B cell (primary cell): Measurements from ENCODE around the gene WDR75.

Experiments used
- EZH2 ChIP-seq: IDR thresholded peaks from 2 replicates; pipeline ENCODE4 v1.6.1; 2012; ENCODE audit warnings: borderline replicate concordance, low read depth, mild to moderate bottlenecking, moderate library complexity, low read length; ENCODE audit not compliant: insufficient read depth, poor library complexity, severe bottlenecking
- TF ChIP-seq, protein P1 (sequence below): fragments of 200-600 bp; IDR thresholded peaks from one replicate; pipeline ENCODE4 v1.8.0; 2022; ENCODE audit warnings: antibody characterized with exemption, mild to moderate bottlenecking

DNA sequence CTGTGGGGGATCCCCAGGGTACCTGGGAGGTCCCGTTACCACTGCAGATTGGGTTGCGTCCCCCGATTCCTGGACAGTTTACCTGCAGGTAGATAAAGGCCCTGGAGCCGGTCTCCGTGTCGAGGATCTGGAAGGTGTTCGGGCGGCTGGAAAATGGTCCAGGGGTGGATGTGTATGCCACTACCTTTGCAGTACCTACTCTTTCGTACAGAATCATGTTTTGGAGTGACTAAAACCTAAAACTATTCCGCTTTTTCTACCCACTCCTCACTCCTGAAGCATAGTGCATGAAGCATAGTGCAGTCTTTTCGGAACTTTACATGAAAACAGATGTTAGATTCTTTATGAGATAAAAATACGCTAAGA, 418 bp downstream of the WDR75 start:
- TF ChIP-seq, protein P1, sequence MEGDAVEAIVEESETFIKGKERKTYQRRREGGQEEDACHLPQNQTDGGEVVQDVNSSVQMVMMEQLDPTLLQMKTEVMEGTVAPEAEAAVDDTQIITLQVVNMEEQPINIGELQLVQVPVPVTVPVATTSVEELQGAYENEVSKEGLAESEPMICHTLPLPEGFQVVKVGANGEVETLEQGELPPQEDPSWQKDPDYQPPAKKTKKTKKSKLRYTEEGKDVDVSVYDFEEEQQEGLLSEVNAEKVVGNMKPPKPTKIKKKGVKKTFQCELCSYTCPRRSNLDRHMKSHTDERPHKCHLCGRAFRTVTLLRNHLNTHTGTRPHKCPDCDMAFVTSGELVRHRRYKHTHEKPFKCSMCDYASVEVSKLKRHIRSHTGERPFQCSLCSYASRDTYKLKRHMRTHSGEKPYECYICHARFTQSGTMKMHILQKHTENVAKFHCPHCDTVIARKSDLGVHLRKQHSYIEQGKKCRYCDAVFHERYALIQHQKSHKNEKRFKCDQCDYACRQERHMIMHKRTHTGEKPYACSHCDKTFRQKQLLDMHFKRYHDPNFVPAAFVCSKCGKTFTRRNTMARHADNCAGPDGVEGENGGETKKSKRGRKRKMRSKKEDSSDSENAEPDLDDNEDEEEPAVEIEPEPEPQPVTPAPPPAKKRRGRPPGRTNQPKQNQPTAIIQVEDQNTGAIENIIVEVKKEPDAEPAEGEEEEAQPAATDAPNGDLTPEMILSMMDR: no peak
- no peak for TF ChIP-seq EZH2
